ENCODE measurements around the gene DOHH.

DNA sequence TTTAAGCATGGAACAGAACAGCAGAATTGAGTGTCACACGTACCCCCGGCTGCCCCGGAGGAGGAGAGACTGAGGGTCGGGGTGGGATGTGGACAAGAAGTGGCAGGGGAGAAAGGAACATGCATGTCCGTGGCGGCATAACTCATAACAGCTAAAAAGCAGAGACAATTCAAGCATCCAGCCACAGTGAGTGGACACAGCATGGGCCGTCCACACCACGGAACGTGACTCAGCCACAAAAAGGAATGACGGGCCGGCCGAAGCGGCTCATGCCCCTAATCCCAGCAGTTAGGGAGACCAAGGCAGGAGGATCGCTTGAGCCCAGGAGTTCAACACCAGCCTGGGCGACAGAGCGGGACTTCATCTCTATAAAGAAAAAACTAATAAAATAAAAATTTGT lies 7.6 kb downstream of the DOHH start:
- TF ChIP-seq, protein P1, sequence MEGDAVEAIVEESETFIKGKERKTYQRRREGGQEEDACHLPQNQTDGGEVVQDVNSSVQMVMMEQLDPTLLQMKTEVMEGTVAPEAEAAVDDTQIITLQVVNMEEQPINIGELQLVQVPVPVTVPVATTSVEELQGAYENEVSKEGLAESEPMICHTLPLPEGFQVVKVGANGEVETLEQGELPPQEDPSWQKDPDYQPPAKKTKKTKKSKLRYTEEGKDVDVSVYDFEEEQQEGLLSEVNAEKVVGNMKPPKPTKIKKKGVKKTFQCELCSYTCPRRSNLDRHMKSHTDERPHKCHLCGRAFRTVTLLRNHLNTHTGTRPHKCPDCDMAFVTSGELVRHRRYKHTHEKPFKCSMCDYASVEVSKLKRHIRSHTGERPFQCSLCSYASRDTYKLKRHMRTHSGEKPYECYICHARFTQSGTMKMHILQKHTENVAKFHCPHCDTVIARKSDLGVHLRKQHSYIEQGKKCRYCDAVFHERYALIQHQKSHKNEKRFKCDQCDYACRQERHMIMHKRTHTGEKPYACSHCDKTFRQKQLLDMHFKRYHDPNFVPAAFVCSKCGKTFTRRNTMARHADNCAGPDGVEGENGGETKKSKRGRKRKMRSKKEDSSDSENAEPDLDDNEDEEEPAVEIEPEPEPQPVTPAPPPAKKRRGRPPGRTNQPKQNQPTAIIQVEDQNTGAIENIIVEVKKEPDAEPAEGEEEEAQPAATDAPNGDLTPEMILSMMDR (conservative IDR thresholded peaks at IDR 0.05; ENCODE audit: low read depth, low read length), result no peak
- TF ChIP-seq EZH2phosphoT487 (IDR thresholded peaks at IDR 0.05; ENCODE audit: borderline replicate concordance, low read length), result no peak
- no peak for TF ChIP-seq EZH2 (IDR thresholded peaks at IDR 0.05; ENCODE audit: low read length, unreplicated experiment)

Data from PC-3 (cell line).